Transverse colon (tissue), 3 donors: ENCODE measurements around the gene NR2F1-AS1.

Source experiments
- EP300 ChIP-seq: sonication (generic); formaldehyde crosslinking; IDR thresholded peaks from one replicate; pipeline ENCODE4 v1.6.1; 2017; ENCODE audit warnings: antibody characterized with exemption, low read depth
- POLR2A ChIP-seq: fragments of 450-650 bp; IDR thresholded peaks from one replicate; pipeline ENCODE4 v1.6.1; 2016; ENCODE audit warnings: antibody characterized with exemption, mild to moderate bottlenecking, moderate library complexity
- TF ChIP-seq, protein P1 (sequence below), 5 experiments: fragments of 200-600 bp in 3 of 5; fragments of 450-650 bp in 2 of 5; sonication (generic) in 3 of 5; IDR thresholded peaks; 1 replicate in 2 of 5; 2 replicates in 3 of 5; pipeline ENCODE4 v1.5.1; 2016 to 2017; ENCODE audit warnings: antibody characterized with exemption in 5 of 5, inconsistent platforms in 3 of 5, mild to moderate bottlenecking in 2 of 5, moderate library complexity in 1 of 5

DNA sequence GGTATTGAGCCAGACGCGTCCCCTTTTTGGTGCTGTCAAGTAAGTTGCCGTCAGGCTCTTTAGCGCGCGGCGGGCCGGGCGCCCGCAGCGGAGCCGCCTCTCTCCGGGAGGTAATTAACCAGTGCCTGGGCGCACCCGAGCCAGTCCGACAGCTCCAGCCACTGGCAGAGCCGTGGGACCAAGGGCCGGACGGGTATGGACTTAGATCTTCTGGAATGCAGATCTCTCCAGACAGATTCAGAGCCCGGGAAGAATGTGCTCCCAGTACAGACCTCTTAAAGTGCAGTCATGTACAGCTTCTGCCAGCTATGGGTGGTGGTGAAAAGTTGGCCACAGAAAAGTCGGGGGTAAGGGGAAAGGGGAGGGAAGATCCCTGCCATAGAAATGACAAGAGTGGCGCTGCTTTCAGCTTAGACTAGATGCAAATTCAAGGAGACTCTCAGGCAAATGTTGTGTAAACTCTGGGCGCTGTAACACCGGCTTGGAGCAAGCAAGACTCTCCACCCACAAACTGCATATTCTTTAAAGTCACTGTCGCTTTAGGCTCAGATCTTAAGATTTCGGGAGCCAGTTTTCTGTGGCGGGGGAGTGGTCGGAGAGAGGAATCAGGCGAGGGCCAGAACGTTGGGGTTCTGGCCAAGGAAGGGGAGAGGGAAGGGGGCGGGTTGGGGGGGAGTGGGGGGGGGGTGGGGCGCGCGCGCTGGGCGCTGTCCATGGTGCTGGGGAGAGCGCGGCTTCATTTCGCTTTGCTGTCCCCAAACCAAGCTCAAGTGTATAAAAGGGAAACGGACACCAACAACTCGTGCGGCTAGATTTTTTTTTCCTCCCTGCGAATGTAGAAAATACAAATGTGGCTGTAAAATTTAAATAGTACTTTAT is 31.2 kb upstream of the NR2F1-AS1 start:
- TF ChIP-seq EP300 = no peak
- TF ChIP-seq, protein P1, sequence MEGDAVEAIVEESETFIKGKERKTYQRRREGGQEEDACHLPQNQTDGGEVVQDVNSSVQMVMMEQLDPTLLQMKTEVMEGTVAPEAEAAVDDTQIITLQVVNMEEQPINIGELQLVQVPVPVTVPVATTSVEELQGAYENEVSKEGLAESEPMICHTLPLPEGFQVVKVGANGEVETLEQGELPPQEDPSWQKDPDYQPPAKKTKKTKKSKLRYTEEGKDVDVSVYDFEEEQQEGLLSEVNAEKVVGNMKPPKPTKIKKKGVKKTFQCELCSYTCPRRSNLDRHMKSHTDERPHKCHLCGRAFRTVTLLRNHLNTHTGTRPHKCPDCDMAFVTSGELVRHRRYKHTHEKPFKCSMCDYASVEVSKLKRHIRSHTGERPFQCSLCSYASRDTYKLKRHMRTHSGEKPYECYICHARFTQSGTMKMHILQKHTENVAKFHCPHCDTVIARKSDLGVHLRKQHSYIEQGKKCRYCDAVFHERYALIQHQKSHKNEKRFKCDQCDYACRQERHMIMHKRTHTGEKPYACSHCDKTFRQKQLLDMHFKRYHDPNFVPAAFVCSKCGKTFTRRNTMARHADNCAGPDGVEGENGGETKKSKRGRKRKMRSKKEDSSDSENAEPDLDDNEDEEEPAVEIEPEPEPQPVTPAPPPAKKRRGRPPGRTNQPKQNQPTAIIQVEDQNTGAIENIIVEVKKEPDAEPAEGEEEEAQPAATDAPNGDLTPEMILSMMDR (IDR thresholded peaks at IDR 0.05) = no peak
- no peak for TF ChIP-seq POLR2A
